Tibial nerve (tissue), 3 donors: ENCODE results near the gene RAB5A.

Experiments used
- POLR2A ChIP-seq, 2 donors: fragments of 450-650 bp; IDR thresholded peaks; one replicate each; pipeline ENCODE4 v1.6.1; 2017; ENCODE audit warnings: antibody characterized with exemption in 2 of 2, mild to moderate bottlenecking in 2 of 2, moderate library complexity in 2 of 2
- TF ChIP-seq, protein P1 (sequence below), 5 experiments: fragments of 200-600 bp in 3 of 5; fragments of 450-650 bp in 2 of 5; sonication (generic) in 3 of 5; IDR thresholded peaks; one replicate each; pipeline ENCODE4 v1.5.1; 2016 to 2019; ENCODE audit warnings: antibody characterized with exemption in 5 of 5, mild to moderate bottlenecking in 3 of 5, moderate library complexity in 2 of 5

GRCh38 chr3:20012164-20012563, 65.3 kb downstream of the RAB5A start, which contains the start of gene PP2D1:
- TF ChIP-seq, protein P1, sequence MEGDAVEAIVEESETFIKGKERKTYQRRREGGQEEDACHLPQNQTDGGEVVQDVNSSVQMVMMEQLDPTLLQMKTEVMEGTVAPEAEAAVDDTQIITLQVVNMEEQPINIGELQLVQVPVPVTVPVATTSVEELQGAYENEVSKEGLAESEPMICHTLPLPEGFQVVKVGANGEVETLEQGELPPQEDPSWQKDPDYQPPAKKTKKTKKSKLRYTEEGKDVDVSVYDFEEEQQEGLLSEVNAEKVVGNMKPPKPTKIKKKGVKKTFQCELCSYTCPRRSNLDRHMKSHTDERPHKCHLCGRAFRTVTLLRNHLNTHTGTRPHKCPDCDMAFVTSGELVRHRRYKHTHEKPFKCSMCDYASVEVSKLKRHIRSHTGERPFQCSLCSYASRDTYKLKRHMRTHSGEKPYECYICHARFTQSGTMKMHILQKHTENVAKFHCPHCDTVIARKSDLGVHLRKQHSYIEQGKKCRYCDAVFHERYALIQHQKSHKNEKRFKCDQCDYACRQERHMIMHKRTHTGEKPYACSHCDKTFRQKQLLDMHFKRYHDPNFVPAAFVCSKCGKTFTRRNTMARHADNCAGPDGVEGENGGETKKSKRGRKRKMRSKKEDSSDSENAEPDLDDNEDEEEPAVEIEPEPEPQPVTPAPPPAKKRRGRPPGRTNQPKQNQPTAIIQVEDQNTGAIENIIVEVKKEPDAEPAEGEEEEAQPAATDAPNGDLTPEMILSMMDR (IDR thresholded peaks at IDR 0.05): no peak
- no peak for TF ChIP-seq POLR2A (IDR thresholded peaks at IDR 0.05)
